ENCODE results near the gene KLHL3.

The KLHL3 gene

GRCh38 chr5:137679195-137679594 lies 56.7 kb downstream of the KLHL3 start:
- DNase-seq (ENCODE audit: low read depth, low spot score) = no peak
- no peaks in the 10 kb centered on the region for H3K36me3 ChIP-seq (ENCODE audit: insufficient read depth, low read length)
- H3K4me3 ChIP-seq = no peak overlapping the region
- H3K27ac ChIP-seq = no peak overlapping the region
- H3K9me3 ChIP-seq (ENCODE audit: low read depth, low read length) = no peaks in the 10 kb centered on the region
- H3K9ac ChIP-seq (ENCODE audit: insufficient read length) = no peak overlapping the region
- TF ChIP-seq EZH2 (IDR thresholded peaks at IDR 0.05) (no peak), POLR2AphosphoS5 (IDR thresholded peaks at IDR 0.05; ENCODE audit: borderline replicate concordance, low read depth, low read length) (no peak), FOXP2 (optimal IDR thresholded peaks at IDR 0.05; ENCODE audit: control extremely low read depth, extremely low read length, insufficient read depth) (no peak)

- no peak for TF ChIP-seq EZH2 (IDR thresholded peaks at IDR 0.05)
- TF ChIP-seq POLR2AphosphoS5 (IDR thresholded peaks at IDR 0.05; ENCODE audit: borderline replicate concordance, low read depth, low read length) = no peak
- no peak for TF ChIP-seq FOXP2 (optimal IDR thresholded peaks at IDR 0.05; ENCODE audit: control extremely low read depth, extremely low read length, insufficient read depth)
- no peaks in the 10 kb centered on the region for H3K9me3 ChIP-seq (ENCODE audit: low read depth, low read length)
- no peak overlapping the region for H3K9ac ChIP-seq (ENCODE audit: insufficient read length)
These were observed 63.0 kb downstream of the KLHL3 start for GRCh38 chr5:137672881-137673280.

GRCh38 chr5:137672001-137672400 lies 63.9 kb downstream of the KLHL3 start:
- no peak for DNase-seq (ENCODE audit: low read depth, low spot score)
- Histone ChIP-seq H3K36me3 (ENCODE audit: insufficient read depth, low read length) (no peaks in the 10 kb centered on the region), H3K9me3 (ENCODE audit: low read depth, low read length) (no peaks in the 10 kb centered on the region), H3K9ac (ENCODE audit: insufficient read length) (no peak overlapping the region), H3K4me3 (no peak overlapping the region), H3K27ac (no peak overlapping the region)
- TF ChIP-seq EZH2 (IDR thresholded peaks at IDR 0.05) = no peak
- TF ChIP-seq POLR2AphosphoS5 (IDR thresholded peaks at IDR 0.05; ENCODE audit: borderline replicate concordance, low read depth, low read length) = no peak
- TF ChIP-seq FOXP2 (optimal IDR thresholded peaks at IDR 0.05; ENCODE audit: control extremely low read depth, extremely low read length, insufficient read depth) = no peak

More at GRCh38 chr5:137672881-137673280, 63.0 kb downstream of the KLHL3 start:
- H3K36me3 ChIP-seq (ENCODE audit: insufficient read depth, low read length) = no peaks in the 10 kb centered on the region
- no peak for DNase-seq (ENCODE audit: low read depth, low spot score)
- H3K4me3 ChIP-seq = no peak overlapping the region
- H3K27ac ChIP-seq = no peak overlapping the region

GRCh38 chr5:137669811-137670210 lies 66.1 kb downstream of the KLHL3 start:
- Histone ChIP-seq H3K36me3 (ENCODE audit: insufficient read depth, low read length) (no peaks in the 10 kb centered on the region), H3K27ac (no peak overlapping the region), H3K9me3 (ENCODE audit: low read depth, low read length) (no peaks in the 10 kb centered on the region), H3K9ac (ENCODE audit: insufficient read length) (no peak overlapping the region), H3K4me3 (no peak overlapping the region)
- no peak for TF ChIP-seq POLR2AphosphoS5 (IDR thresholded peaks at IDR 0.05; ENCODE audit: borderline replicate concordance, low read depth, low read length)
- TF ChIP-seq EZH2 (IDR thresholded peaks at IDR 0.05) = no peak
- no peak for TF ChIP-seq FOXP2 (optimal IDR thresholded peaks at IDR 0.05; ENCODE audit: control extremely low read depth, extremely low read length, insufficient read depth)
- no peak for DNase-seq (ENCODE audit: low read depth, low spot score)

- TF ChIP-seq FOXP2 (optimal IDR thresholded peaks at IDR 0.05; ENCODE audit: control extremely low read depth, extremely low read length, insufficient read depth) = no peak
- no peak for TF ChIP-seq POLR2AphosphoS5 (IDR thresholded peaks at IDR 0.05; ENCODE audit: borderline replicate concordance, low read depth, low read length)
- TF ChIP-seq EZH2 (IDR thresholded peaks at IDR 0.05) = no peak
- H3K9me3 ChIP-seq (ENCODE audit: low read depth, low read length) = no peaks in the 10 kb centered on the region
- H3K36me3 ChIP-seq (ENCODE audit: insufficient read depth, low read length) = no peaks in the 10 kb centered on the region
- no peak overlapping the region for H3K9ac ChIP-seq (ENCODE audit: insufficient read length)
- H3K4me3 ChIP-seq = no peak overlapping the region
- DNase-seq (ENCODE audit: low read depth, low spot score) = no peak
- H3K27ac ChIP-seq = no peak overlapping the region
These were observed 67.3 kb downstream of the KLHL3 start for GRCh38 chr5:137668637-137669036.

- H3K9me3 ChIP-seq (ENCODE audit: low read depth, low read length) = no peaks in the 10 kb centered on the region
- H3K27ac ChIP-seq = no peak overlapping the region
- no peak for DNase-seq (ENCODE audit: low read depth, low spot score)
- no peak overlapping the region for H3K9ac ChIP-seq (ENCODE audit: insufficient read length)
- no peak overlapping the region for H3K4me3 ChIP-seq
- no peaks in the 10 kb centered on the region for H3K36me3 ChIP-seq (ENCODE audit: insufficient read depth, low read length)
- no peak for TF ChIP-seq EZH2 (IDR thresholded peaks at IDR 0.05)
- no peak for TF ChIP-seq FOXP2 (optimal IDR thresholded peaks at IDR 0.05; ENCODE audit: control extremely low read depth, extremely low read length, insufficient read depth)
- TF ChIP-seq POLR2AphosphoS5 (IDR thresholded peaks at IDR 0.05; ENCODE audit: borderline replicate concordance, low read depth, low read length) = no peak
These were observed 68.5 kb downstream of the KLHL3 start for GRCh38 chr5:137667341-137667740.

- no peak overlapping the region for H3K4me3 ChIP-seq
- no peak overlapping the region for H3K27ac ChIP-seq
- TF ChIP-seq POLR2AphosphoS5 (IDR thresholded peaks at IDR 0.05; ENCODE audit: borderline replicate concordance, low read depth, low read length) (no peak), EZH2 (IDR thresholded peaks at IDR 0.05) (no peak), FOXP2 (optimal IDR thresholded peaks at IDR 0.05; ENCODE audit: control extremely low read depth, extremely low read length, insufficient read depth) (no peak)
- H3K9me3 ChIP-seq (ENCODE audit: low read depth, low read length) = no peaks in the 10 kb centered on the region
- DNase-seq (ENCODE audit: low read depth, low spot score) = no peak
- H3K9ac ChIP-seq (ENCODE audit: insufficient read length) = no peak overlapping the region
- no peaks in the 10 kb centered on the region for H3K36me3 ChIP-seq (ENCODE audit: insufficient read depth, low read length)
These were observed 69.0 kb downstream of the KLHL3 start for GRCh38 chr5:137666901-137667300.

GRCh38 chr5:137666461-137666850 lies 69.4 kb downstream of the KLHL3 start:
- Histone ChIP-seq H3K4me3 (no peak overlapping the region), H3K9me3 (ENCODE audit: low read depth, low read length) (no peaks in the 10 kb centered on the region), H3K27ac (no peak overlapping the region), H3K36me3 (ENCODE audit: insufficient read depth, low read length) (no peaks in the 10 kb centered on the region), H3K9ac (ENCODE audit: insufficient read length) (no peak overlapping the region)
- no peak for DNase-seq (ENCODE audit: low read depth, low spot score)
- TF ChIP-seq POLR2AphosphoS5 (IDR thresholded peaks at IDR 0.05; ENCODE audit: borderline replicate concordance, low read depth, low read length) = no peak

- Histone ChIP-seq H3K4me3 (no peak overlapping the region), H3K9me3 (ENCODE audit: low read depth, low read length) (no peaks in the 10 kb centered on the region), H3K9ac (ENCODE audit: insufficient read length) (no peak overlapping the region), H3K27ac (no peak overlapping the region), H3K36me3 (ENCODE audit: insufficient read depth, low read length) (no peaks in the 10 kb centered on the region)
- TF ChIP-seq POLR2AphosphoS5 (IDR thresholded peaks at IDR 0.05; ENCODE audit: borderline replicate concordance, low read depth, low read length) (no peak), FOXP2 (optimal IDR thresholded peaks at IDR 0.05; ENCODE audit: control extremely low read depth, extremely low read length, insufficient read depth) (no peak), EZH2 (IDR thresholded peaks at IDR 0.05) (no peak)
- no peak for DNase-seq (ENCODE audit: low read depth, low spot score)
These were observed 70.0 kb downstream of the KLHL3 start for GRCh38 chr5:137665678-137666460.
